PC-9 (cell line): ENCODE data around the gene CCDC146. TPM values are rescaled to one million over a fixed set of nuclear protein-coding genes. Genes with fewer than 3 reads are reported as not detected.
"Not testable (repeated sequence)": the region's sequence is repeated elsewhere in the genome, so short reads cannot be mapped to it uniquely, and the experiment has no call there.

Source experiments
- Bru-seq: library from RNA; stranded (reverse); fragments of 400-500 nt; gene quantifications from one replicate; lab custom pipeline; 2021; lab: Mats Ljungman, UMichigan
- BruChase-seq, 2 experiments: library from RNA; stranded (reverse); fragments of 400-500 nt; gene quantifications; one replicate each; lab custom pipeline; 2021; lab: Mats Ljungman, UMichigan
- BruUV-seq: library from RNA; stranded (reverse); fragments of 400-500 nt; replicated peaks from 2 replicates; lab custom pipeline; 2021; lab: Mats Ljungman, UMichigan
- CTCF ChIA-PET: fragments of 300-600 bp; sonication (Branson Sonifier 250); formaldehyde crosslinking; loops from one replicate; lab custom pipeline; 2022; ENCODE audit warnings: antibody characterized with exemption; lab: Charles Lee
- POLR2A ChIA-PET: fragments of 300-600 bp; sonication (Branson Sonifier 250); formaldehyde crosslinking; loops from one replicate; lab custom pipeline; 2022; ENCODE audit warnings: antibody characterized with exemption; ENCODE audit not compliant: unreplicated experiment; lab: Charles Lee
- DNase-seq, 2 experiments: peaks; one replicate each; pipeline versions ENCODE4 v3.0.0 to v3.0.0-alpha.2; 2015 to 2022; ENCODE audit warnings: mixed read lengths in 1 of 2
- H2AFZ ChIP-seq: fragments of 200-600 bp; sonication (generic); 2 replicates; pipeline ENCODE4 v1.8.1; 2017; ENCODE audit warnings: antibody characterized with exemption
- H3F3A ChIP-seq: fragments of 200-600 bp; sonication (generic); 2 replicates; pipeline ENCODE4 v1.8.1; 2017; ENCODE audit warnings: antibody characterized with exemption, mild to moderate bottlenecking, low read depth; ENCODE audit not compliant: insufficient read depth
- H3K27ac ChIP-seq: fragments of 200-600 bp; sonication (generic); 2 replicates; pipeline ENCODE4 v1.6.1; 2016; ENCODE audit warnings: mixed run types
- H3K27me3 ChIP-seq: fragments of 200-600 bp; sonication (generic); 2 replicates; pipeline ENCODE4 v1.6.1; 2016; ENCODE audit warnings: low read depth, mixed run types; ENCODE audit not compliant: insufficient read depth
- H3K36me3 ChIP-seq: fragments of 200-600 bp; sonication (generic); 2 replicates; pipeline ENCODE4 v1.6.1; 2016; ENCODE audit warnings: low read depth, mixed run types
- H3K4me1 ChIP-seq: fragments of 200-600 bp; sonication (generic); replicated peaks from 2 replicates; pipeline ENCODE4 v1.6.1; 2016; ENCODE audit warnings: mixed run types; ENCODE audit not compliant: insufficient read depth
- H3K4me2 ChIP-seq: fragments of 200-600 bp; sonication (generic); 2 replicates; pipeline ENCODE4 v1.6.1; 2017; ENCODE audit warnings: mixed run types
- H3K4me3 ChIP-seq: fragments of 200-600 bp; sonication (generic); 2 replicates; pipeline ENCODE4 v1.6.1; 2016; ENCODE audit warnings: mixed run types
- H3K79me2 ChIP-seq: fragments of 200-600 bp; sonication (generic); 2 replicates; pipeline ENCODE4 v1.6.1; 2017; ENCODE audit warnings: low read depth, mixed run types
- H3K9me2 ChIP-seq: fragments of 200-600 bp; sonication (generic); 2 replicates; pipeline ENCODE4 v1.8.1; 2017; ENCODE audit warnings: mild to moderate bottlenecking; ENCODE audit not compliant: insufficient read depth
- H3K9me3 ChIP-seq: fragments of 200-600 bp; sonication (generic); 2 replicates; pipeline ENCODE4 v1.8.1; 2016; ENCODE audit warnings: low read depth; ENCODE audit not compliant: insufficient read depth
- H4K20me1 ChIP-seq: fragments of 200-600 bp; sonication (generic); 2 replicates; pipeline ENCODE4 v1.8.1; 2017; ENCODE audit not compliant: insufficient read depth
- intact Hi-C: fragments of 100-400 bp; cut with micrococcal nuclease; formaldehyde crosslinking; loops from one replicate; pipeline ENCODE4 v1.10.0; 2022; ENCODE audit not compliant: unreplicated experiment
- long read RNA-seq: library from polyadenylated mRNA; stranded (forward); transcript quantifications from one replicate; pipeline ENCODE4 v2.0.0, GENCODE V29; 2022
- total RNA-seq: library from RNA; stranded (reverse); gene quantifications from 2 replicates; pipeline ENCODE4 v1.2.3, GENCODE V29; 2021

CCDC146 gene, protein sequence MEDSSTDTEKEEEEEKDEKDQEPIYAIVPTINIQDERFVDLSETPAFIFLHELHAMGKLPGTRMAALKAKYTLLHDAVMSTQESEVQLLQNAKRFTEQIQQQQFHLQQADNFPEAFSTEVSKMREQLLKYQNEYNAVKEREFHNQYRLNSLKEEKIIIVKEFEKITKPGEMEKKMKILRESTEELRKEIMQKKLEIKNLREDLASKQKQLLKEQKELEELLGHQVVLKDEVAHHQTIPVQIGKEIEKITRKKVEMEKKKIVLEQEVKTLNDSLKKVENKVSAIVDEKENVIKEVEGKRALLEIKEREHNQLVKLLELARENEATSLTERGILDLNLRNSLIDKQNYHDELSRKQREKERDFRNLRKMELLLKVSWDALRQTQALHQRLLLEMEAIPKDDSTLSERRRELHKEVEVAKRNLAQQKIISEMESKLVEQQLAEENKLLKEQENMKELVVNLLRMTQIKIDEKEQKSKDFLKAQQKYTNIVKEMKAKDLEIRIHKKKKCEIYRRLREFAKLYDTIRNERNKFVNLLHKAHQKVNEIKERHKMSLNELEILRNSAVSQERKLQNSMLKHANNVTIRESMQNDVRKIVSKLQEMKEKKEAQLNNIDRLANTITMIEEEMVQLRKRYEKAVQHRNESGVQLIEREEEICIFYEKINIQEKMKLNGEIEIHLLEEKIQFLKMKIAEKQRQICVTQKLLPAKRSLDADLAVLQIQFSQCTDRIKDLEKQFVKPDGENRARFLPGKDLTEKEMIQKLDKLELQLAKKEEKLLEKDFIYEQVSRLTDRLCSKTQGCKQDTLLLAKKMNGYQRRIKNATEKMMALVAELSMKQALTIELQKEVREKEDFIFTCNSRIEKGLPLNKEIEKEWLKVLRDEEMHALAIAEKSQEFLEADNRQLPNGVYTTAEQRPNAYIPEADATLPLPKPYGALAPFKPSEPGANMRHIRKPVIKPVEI
- total RNA-seq (11.6 and 15.9 TPM in 2 replicates), Bru-seq, nascent RNA (percentile 58 among the genes with signal in this experiment), BruChase-seq, experiment 1, labeled RNA remaining after a 2-hour chase (percentile 87 among the genes with signal in this experiment), BruChase-seq, experiment 2, labeled RNA remaining after a 6-hour chase (percentile 65 among the genes with signal in this experiment)
- long read RNA-seq, partial matches to known transcripts, result 1 of 4 reads
- long read RNA-seq, other reads (novel, unspliced or antisense), result 3 of 4 reads

DNA sequence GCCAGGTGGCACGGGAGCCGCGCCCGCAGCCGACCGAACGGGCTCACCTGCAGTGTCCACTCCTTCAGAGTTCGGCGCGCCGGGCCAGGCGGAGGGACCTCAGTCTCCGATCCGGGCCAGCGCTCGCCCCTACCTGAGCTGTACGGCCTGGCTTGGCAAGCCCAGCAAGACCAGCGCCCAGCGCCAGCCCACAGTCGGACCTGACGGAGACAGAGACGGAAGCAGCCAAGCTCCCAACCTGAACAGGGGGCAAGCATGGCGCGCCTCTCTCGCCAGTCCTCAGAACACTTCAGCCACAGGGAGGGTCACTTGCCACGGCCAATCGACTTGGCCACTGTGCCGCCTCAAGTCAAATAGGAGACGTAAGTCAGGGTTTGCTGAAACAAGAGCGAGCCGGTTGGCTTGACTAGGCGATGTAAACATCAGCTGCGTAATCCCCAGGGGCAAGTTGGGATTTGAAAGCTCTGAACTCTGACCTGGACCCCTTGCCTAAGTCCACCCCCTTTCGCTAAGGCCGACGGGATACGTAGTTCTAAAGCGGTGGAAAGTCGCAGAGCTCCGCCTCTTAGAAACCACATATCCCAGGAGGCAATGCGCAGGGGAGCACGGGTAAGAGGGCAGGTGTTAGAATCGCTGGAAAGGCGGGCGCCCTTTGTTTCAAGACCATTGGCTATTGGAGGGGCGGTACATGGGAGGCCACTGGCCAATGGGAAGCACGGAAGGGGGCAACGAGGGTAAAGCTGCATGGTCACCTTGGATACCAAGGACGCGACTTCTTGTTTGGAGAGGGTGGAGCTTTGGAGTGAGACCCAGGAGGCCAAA, at the start of gene CCDC146:
CCDC146 (plus strand) TSS at position 756 of the 822 bp plus-strand sequence. CDS start 45,054 bp downstream, outside the sequence.
- Histone ChIP-seq H3K4me3 (peak within 1 kb of the TSS; percentile 72), H3K4me2 (peak within 1 kb of the TSS; percentile 78), H3K27ac (0 out of 2 replicates have a peak within 1 kb of the TSS, but pooled peaks have one; percentile 36), H2AFZ (peak within 1 kb of the TSS; percentile 76)
- H3K9me3 ChIP-seq, H4K20me1 ChIP-seq, H3K79me2 ChIP-seq, H3F3A ChIP-seq, H3K36me3 ChIP-seq, H3K27me3 ChIP-seq, H3K4me1 ChIP-seq, H3K9me2 ChIP-seq: not testable (repeated sequence)
- intact Hi-C loops, result loop anchor here (5.0 to 10.0 kb wide), 2 partner anchors 123 to 210 kb away; no protein-coding TSS in a partner anchor
- peak; percentile 97 for DNase-seq
- TSS peak; percentile 32 for BruUV-seq
- CTCF ChIA-PET, result interaction anchor here (0.6 to 1.0 kb wide), 2 partner anchors 10 to 210 kb away, joined by 3 to 9 read pairs; no protein-coding TSS in a partner anchor
- POLR2A ChIA-PET, result interaction anchor here (0.5 to 0.7 kb wide), 4 partner anchors 80 to 825 kb away, joined by 3 to 20 read pairs (median 6); no protein-coding TSS in a partner anchor

DNA sequence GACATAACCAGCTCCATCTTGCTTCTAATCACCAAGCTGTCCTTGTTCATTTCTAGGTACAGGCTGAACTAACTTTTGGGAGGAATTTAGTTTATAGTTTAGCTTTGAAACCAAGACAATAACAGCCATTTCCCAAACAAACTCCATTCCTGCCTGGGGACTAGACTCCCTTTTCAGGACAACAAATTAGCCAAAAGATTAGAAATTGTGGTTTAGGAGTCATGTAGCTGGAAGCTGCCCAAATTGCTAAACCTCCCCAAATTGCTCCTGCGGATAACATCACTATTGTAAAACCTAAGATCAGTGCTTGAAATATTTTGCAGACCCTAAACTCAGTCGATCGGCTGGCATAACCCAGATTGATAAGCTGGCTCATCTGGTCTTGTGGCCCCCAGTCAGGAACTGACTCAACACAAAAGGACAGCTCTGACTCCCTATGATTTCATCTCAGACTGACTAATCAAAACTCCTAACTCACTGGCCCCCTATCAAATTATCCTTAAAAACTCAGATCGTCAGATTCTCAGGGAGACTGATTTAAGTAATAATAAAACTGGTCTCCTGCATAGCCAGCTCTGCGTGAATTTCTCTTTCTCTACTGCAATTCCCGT, 47.5 kb upstream of the CCDC146 start:
- H3K27ac ChIP-seq, intact Hi-C loops, H3K9me3 ChIP-seq, H3K27me3 ChIP-seq, H3K4me1 ChIP-seq, H3K4me2 ChIP-seq, BruUV-seq, H4K20me1 ChIP-seq, DNase-seq, H3K9me2 ChIP-seq, POLR2A ChIA-PET, H3K79me2 ChIP-seq, H3K36me3 ChIP-seq, H2AFZ ChIP-seq, H3F3A ChIP-seq, H3K4me3 ChIP-seq, CTCF ChIA-PET: not testable (repeated sequence)

DNA sequence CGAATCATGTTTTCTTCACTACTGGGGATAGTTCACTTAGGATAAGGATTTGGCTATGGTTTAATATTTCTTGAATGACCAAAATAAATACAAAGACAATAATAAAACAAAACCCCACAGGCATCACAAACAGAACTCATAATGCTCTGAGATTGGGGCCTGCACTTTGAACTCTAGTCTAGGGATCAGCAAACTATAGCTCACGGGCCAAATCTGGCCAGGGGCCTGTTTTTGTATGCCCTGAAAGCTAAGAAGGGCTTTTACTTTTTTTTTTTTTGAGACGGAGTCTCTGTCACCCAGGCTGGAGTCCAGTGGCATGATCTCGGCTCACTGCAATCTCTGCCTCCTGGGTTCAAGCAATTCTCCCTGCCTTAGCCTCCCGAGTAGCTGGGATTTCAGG, 45.4 kb upstream of the CCDC146 start:
- H3F3A ChIP-seq, H3K9me2 ChIP-seq, H2AFZ ChIP-seq, H3K9me3 ChIP-seq, H4K20me1 ChIP-seq, POLR2A ChIA-PET, H3K4me2 ChIP-seq, H3K4me3 ChIP-seq, BruUV-seq, H3K4me1 ChIP-seq, H3K36me3 ChIP-seq, DNase-seq, H3K79me2 ChIP-seq, H3K27ac ChIP-seq, H3K27me3 ChIP-seq, CTCF ChIA-PET, intact Hi-C loops: not testable (repeated sequence)

DNA sequence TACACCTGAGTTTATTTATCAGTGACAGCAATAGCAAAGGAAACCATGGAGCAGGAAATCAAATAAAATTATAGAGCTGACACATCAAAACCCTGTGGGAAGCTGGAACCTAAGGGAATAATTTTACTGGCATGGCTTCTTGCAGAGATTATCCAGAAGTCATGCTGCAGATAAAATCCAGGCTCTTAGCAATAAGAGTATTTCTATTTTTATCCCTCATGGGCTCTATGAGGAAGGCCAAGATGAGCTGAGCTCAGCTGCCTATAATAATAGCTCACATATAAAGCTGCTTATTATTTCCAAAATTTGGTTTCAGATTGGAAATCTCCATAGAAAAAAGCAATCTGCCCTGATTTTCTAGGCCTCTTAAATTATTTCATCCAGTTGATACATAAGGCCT, 43.3 kb upstream of the CCDC146 start:
- H3K4me1 ChIP-seq, POLR2A ChIA-PET, DNase-seq, H3K9me3 ChIP-seq, H3K79me2 ChIP-seq, H3F3A ChIP-seq, intact Hi-C loops, H3K27me3 ChIP-seq, H3K9me2 ChIP-seq, BruUV-seq, H4K20me1 ChIP-seq, H3K4me2 ChIP-seq, H2AFZ ChIP-seq, CTCF ChIA-PET, H3K27ac ChIP-seq, H3K36me3 ChIP-seq, H3K4me3 ChIP-seq: not testable (repeated sequence)

DNA sequence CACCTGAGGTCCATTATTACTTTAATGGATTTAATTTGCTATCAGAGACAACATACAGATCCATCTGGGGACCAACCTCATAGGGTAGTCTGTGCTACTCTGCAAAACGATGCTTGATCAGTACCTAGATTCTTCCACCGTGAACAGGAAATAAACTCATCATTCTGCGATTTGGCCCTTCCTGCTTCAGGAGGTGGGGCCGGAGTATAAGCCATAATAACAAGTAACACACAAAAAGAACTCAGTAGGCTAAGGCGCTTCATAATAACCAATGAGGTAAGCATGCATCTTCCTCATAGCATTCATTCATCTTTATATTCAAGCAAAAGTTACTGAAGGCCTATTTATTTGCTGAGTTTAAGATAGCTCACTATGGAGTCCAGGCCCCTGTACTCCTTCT, 42.8 kb upstream of the CCDC146 start:
- H3K27me3 ChIP-seq, CTCF ChIA-PET, intact Hi-C loops, H3K9me3 ChIP-seq, H2AFZ ChIP-seq, H3K4me3 ChIP-seq, H3K4me2 ChIP-seq, H3K36me3 ChIP-seq, H3K27ac ChIP-seq, POLR2A ChIA-PET, H3K9me2 ChIP-seq, H3F3A ChIP-seq, DNase-seq, H3K79me2 ChIP-seq, BruUV-seq, H4K20me1 ChIP-seq, H3K4me1 ChIP-seq: not testable (repeated sequence)

DNA sequence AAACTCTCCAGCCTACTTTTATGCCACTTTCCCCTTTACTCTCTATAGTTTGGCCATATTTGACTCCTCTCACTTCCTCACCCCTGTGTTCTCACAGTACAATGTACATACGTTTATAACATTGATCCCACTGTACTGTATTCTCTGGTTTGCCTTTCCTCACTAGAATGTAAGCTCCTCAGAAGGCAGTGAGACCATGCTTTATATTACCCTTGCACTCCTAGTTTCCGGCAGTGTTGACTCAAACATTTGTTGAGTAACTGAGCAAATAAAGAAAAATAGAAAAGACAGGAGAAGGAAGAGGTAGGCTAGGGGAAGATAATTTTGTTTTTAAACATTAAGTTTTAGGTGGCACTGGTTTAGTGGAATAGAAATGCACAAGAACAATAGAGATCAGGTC, 42.2 kb upstream of the CCDC146 start:
- intact Hi-C loops, H3K9me3 ChIP-seq, H3F3A ChIP-seq, DNase-seq, H3K4me1 ChIP-seq, CTCF ChIA-PET, H4K20me1 ChIP-seq, H3K9me2 ChIP-seq, H3K36me3 ChIP-seq, H3K27ac ChIP-seq, H3K4me2 ChIP-seq, BruUV-seq, H2AFZ ChIP-seq, POLR2A ChIA-PET, H3K27me3 ChIP-seq, H3K79me2 ChIP-seq, H3K4me3 ChIP-seq: not testable (repeated sequence)
